AG09319 (cell line): ENCODE results near the gene FOXL1.

Experiments
- DNase-seq: peaks from one replicate; pipeline ENCODE4 v3.0.0-alpha.2; 2010; ENCODE audit warnings: low read depth; ENCODE audit errors: extremely low read depth
- TF ChIP-seq, protein P1 (sequence below): IDR thresholded peaks from 2 replicates; pipeline ENCODE4 v1.5.1; 2011; ENCODE audit warnings: low read depth, mild to moderate bottlenecking, inconsistent platforms, low read length, moderate library complexity

Gene FOXL1

DNA sequence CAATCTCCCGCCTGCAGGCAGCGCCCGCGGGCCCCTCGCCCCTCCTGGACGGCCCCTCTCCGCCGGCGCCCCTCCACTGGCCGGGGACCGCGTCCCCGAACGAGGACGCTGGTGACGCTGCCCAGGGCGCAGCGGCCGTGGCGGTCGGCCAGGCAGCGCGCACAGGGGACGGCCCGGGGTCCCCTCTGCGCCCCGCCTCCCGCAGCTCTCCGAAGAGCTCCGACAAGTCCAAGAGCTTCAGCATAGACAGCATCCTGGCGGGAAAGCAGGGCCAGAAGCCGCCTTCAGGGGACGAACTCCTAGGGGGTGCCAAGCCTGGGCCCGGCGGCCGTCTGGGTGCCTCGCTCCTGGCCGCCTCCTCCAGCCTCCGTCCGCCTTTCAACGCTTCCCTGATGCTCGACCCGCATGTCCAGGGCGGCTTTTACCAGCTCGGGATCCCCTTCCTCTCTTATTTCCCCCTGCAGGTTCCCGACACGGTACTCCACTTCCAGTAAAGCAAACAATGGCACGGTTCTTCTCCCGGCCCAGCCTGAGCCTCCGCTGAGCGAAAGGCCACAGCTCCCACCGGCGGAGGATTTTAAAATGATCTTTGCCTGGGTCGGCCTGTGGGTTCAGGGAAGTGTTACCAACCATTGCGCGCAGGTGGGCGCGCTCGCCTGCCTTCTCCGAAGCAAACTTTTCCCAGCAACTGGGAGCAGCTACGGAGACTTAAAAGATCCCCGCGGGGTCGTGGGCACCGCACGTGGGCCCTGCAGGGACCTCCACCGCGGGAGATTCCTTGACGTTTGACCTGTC, 1.1 kb downstream of the FOXL1 start:
- TF ChIP-seq, protein P1, sequence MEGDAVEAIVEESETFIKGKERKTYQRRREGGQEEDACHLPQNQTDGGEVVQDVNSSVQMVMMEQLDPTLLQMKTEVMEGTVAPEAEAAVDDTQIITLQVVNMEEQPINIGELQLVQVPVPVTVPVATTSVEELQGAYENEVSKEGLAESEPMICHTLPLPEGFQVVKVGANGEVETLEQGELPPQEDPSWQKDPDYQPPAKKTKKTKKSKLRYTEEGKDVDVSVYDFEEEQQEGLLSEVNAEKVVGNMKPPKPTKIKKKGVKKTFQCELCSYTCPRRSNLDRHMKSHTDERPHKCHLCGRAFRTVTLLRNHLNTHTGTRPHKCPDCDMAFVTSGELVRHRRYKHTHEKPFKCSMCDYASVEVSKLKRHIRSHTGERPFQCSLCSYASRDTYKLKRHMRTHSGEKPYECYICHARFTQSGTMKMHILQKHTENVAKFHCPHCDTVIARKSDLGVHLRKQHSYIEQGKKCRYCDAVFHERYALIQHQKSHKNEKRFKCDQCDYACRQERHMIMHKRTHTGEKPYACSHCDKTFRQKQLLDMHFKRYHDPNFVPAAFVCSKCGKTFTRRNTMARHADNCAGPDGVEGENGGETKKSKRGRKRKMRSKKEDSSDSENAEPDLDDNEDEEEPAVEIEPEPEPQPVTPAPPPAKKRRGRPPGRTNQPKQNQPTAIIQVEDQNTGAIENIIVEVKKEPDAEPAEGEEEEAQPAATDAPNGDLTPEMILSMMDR: no peak
- no peak for DNase-seq

- no peak for DNase-seq
- TF ChIP-seq, protein P1: no peak
These were observed 1.9 kb downstream of the FOXL1 start for GRCh38 chr16:86580063-86580790.

DNA sequence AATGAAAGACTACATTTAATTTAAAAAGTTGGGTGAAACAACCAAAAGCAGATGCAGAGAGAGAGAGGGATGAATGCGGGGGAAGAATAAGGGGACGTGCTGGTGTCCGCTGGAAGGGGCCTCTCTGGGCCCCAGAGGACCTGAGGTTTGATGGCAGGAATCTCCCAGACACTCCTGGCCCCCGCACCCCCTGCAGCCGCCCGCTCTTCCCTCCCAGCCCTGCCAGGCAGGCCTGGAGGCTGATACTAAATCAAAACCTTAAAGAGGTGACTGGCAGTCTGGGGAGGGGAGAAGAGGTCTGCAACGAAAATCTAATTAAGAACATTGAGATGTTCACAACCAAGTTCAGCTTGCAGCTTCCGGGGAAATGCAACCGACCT, 2.4 kb downstream of the FOXL1 start:
- no peak for DNase-seq
- TF ChIP-seq, protein P1: no peak

GRCh38 chr16:86581458-86581857, 3.1 kb downstream of the FOXL1 start:
- no peak for DNase-seq
- TF ChIP-seq, protein P1: no peak

DNA sequence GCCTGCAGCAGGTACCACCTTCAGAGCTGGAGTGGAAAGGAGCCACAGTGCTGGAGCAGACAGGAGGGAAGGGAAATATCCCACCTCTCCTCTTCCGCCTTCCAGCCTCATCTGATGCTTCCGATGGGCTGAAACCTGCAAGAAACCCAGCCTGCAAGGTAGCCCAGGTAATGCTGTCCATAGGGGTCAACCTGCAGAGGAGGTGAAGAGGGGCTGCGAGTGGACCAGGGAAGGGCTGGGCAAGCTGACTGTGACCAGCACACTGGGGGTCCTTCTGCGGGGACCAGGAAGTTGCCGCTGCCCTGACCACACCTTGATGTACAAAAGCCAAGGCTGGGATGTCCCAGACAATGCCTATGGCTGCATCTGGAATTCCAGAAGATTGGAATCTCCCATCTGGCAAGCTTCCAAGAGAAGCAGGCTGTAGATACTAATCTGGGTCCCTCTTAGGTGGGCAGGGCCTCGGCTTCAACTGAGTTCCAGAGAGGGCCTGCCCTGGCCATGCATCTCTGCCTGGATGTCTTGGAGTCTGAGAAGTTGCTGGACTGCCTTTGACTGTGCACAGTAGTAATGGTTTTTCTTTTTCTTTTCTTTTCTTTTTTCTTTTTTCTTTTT, 5.8 kb downstream of the FOXL1 start:
- TF ChIP-seq, protein P1: no peak
- no peak for DNase-seq

DNA sequence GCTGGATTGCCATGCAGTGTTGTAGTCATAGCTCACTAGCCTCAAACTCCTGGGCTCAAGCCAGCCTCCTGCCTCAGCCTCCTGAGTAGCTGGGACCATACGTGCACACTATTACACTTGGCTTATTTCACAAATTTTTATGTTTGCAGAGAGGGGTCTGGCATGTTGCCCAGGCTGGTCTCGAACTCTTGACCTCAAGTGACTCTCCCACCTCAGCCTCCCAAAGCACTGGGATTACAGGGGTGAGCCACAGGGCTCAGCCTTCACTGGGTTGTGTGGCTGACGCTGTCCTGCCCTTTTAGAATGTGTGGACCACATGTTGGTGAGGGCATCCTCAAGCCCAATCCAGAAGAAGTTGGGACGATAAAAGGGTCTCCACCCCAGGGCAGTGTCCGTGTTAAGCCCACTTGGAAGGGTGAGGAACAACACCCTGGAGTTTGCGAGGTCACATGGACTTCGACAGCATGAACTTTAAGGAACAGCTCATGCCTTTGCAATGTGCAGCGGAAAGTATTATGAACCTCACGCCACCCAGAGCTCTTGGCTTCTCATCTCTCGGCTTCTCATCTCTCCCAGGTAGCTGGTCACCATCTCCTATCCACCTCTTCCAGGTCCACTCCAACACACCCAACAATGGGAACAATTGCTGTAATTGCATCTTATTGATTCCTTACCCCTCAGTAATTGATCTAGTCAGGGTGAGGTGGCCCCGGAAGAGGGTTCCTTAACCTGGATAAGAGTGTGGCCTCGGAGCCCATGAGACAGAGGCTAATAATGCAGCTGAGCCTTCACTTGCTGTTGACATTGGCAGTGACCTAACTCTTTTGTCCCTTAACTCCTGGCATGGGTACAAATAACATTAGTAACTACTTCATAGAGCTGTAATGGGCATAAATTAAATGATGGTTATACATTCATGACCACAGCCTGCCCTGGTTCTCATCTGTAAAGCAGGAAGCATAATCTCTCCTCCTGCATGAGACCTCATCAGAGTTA, 6.7 kb downstream of the FOXL1 start:
- TF ChIP-seq, protein P1: no peak
- no peak for DNase-seq
